ENCODE measurements around the gene TMC5.
A peak's percentile ranks its signal among the peaks of the same experiment; 100 is the strongest.

Gene TMC5

GRCh38 chr16:19524616-19525384 lies 107.1 kb downstream of the TMC5 start:
- peak; percentile 56 for DNase-seq (ENCODE audit: low read depth)
- TF ChIP-seq MAX (IDR thresholded peaks at IDR 0.05; ENCODE audit: low read depth, low read length) (no peak), MYC (IDR thresholded peaks at IDR 0.05; ENCODE audit: low read depth, low read length) (no peak), CTCF (IDR thresholded peaks at IDR 0.05; ENCODE audit: low read depth, low read length) (no peak), POLR2A (IDR thresholded peaks at IDR 0.05; ENCODE audit: extremely low read depth, insufficient read length) (no peak)
- peak overlapping the region; percentile 95 for H3K4me3 ChIP-seq (ENCODE audit: low read depth, low read length)

DNA sequence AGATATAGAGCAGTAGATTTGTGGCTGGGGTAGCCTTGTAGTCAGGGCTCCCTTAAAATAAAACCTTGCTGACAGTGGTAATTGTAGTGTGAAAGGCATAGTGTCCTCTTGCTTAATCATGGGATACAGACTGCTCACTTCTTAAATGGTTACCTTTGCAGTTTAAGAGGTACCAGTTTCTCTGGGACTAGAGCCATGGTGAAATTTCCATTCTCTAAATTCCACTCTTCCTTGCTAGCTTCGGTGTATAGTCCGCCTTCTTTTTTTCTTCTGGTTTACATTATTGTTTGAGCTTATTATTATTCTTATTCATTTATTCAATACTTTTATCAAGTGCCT lies 107.7 kb downstream of the TMC5 start:
- peak overlapping the region; percentile 95 for H3K4me3 ChIP-seq (ENCODE audit: low read depth, low read length)
- no peak for TF ChIP-seq POLR2A (IDR thresholded peaks at IDR 0.05; ENCODE audit: extremely low read depth, insufficient read length)
- TF ChIP-seq MAX (IDR thresholded peaks at IDR 0.05; ENCODE audit: low read depth, low read length): no peak
- no peak for TF ChIP-seq MYC (IDR thresholded peaks at IDR 0.05; ENCODE audit: low read depth, low read length)
- no peak for TF ChIP-seq CTCF (IDR thresholded peaks at IDR 0.05; ENCODE audit: low read depth, low read length)
- DNase-seq (ENCODE audit: low read depth): no peak

GRCh38 chr16:19527161-19527560 lies 109.5 kb downstream of the TMC5 start:
- TF ChIP-seq CTCF (IDR thresholded peaks at IDR 0.05; ENCODE audit: low read depth, low read length) (no peak), MAX (IDR thresholded peaks at IDR 0.05; ENCODE audit: low read depth, low read length) (no peak), MYC (IDR thresholded peaks at IDR 0.05; ENCODE audit: low read depth, low read length) (no peak), POLR2A (IDR thresholded peaks at IDR 0.05; ENCODE audit: extremely low read depth, insufficient read length) (no peak)
- no peak overlapping the region for H3K4me3 ChIP-seq (ENCODE audit: low read depth, low read length)
- no peak for DNase-seq (ENCODE audit: low read depth)

DNA sequence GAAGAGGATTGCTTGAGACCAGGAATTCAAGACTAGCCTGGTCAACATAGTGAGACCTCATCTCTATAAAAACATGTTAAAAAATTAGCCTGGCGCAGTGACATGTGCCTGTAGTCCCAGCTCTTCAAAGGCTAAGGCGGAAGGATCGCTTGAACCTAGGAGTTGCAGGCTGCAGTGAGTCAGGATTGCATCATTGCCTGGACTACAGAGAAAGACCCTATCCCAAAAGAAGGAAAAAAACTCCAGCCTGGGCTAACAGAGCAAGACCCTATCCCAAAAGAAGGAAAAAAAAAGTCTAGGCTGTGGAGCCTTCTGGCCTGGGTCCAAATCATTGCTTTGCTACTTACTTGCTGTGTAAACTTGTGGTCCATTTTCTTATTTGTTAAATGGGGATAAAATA lies 111.0 kb downstream of the TMC5 start:
- no peak overlapping the region for H3K4me3 ChIP-seq (ENCODE audit: low read depth, low read length)
- TF ChIP-seq CTCF (IDR thresholded peaks at IDR 0.05; ENCODE audit: low read depth, low read length) (no peak), MAX (IDR thresholded peaks at IDR 0.05; ENCODE audit: low read depth, low read length) (no peak), POLR2A (IDR thresholded peaks at IDR 0.05; ENCODE audit: extremely low read depth, insufficient read length) (no peak), MYC (IDR thresholded peaks at IDR 0.05; ENCODE audit: low read depth, low read length) (no peak)
- no peak for DNase-seq (ENCODE audit: low read depth)

- no peak overlapping the region for H3K4me3 ChIP-seq (ENCODE audit: low read depth, low read length)
- TF ChIP-seq CTCF (IDR thresholded peaks at IDR 0.05; ENCODE audit: low read depth, low read length) (no peak), MAX (IDR thresholded peaks at IDR 0.05; ENCODE audit: low read depth, low read length) (no peak), POLR2A (IDR thresholded peaks at IDR 0.05; ENCODE audit: extremely low read depth, insufficient read length) (no peak), MYC (IDR thresholded peaks at IDR 0.05; ENCODE audit: low read depth, low read length) (no peak)
- no peak for DNase-seq (ENCODE audit: low read depth)
Observed at GRCh38 chr16:19532601-19533000, 114.9 kb downstream of the TMC5 start.

All from NB4 (cell line).